Islet precursor cell (in vitro differentiated cells): ENCODE data around the gene ELMOD2.

Source experiments
- DNase-seq: peaks from one replicate; pipeline ENCODE4 v3.0.0-alpha.2; 2018

ELMOD2 gene

DNA sequence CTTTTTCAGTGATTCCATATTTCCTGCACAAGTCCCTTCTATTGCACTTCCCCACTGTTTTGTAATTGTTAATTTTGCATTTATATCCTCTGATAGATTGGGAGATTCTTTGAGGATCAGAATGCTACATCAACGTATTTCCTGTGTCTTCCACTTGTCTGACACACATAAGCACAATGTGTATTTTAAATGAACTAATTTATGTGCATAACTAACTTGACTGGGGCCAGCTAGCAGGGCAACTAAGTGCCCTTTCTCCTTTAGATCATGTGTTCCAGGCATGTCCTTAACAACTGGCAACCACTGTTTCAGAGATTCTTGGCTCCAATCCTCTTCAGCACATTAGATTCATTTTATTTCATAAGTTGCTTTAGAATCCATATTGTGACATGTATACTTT, 60.5 kb downstream of the ELMOD2 start:
- no peak for DNase-seq

- peak; percentile 76 for DNase-seq
Observed at GRCh38 chr4:140595065-140595464, 71.1 kb downstream of the ELMOD2 start.

- no peak for DNase-seq
Observed at GRCh38 chr4:140600408-140600807, 76.4 kb downstream of the ELMOD2 start.

DNA sequence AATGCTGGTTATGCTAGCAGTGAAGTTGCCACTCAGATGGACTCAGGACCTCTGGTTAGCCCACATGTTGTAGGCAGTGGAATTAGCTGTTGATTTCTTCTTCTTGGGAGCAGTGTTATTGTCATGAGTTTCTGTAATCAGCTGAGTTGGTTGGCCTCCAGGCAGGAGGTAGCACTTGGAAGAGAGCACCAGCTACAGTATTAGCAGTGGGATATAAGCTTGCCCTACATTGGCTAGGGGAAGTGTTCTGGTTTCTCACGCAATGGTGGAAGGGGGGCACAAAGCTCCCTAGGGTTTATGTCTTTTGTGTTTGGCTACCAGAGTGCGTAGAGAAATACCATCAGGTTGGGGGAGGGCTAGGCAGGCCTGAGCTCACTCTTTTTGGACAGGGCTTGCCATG, 78.7 kb downstream of the ELMOD2 start:
- DNase-seq, result no peak

- no peak for DNase-seq
Observed at GRCh38 chr4:140603286-140603685, 79.3 kb downstream of the ELMOD2 start.
